Islet precursor cell (in vitro differentiated cells): ENCODE results near the gene CCL11.

Experiments
- DNase-seq: peaks from one replicate; pipeline ENCODE4 v3.0.0-alpha.2; 2018

The CCL11 gene

GRCh38 chr17:34285286-34285792, at the start of gene CCL11:
CCL11 (plus strand) TSS chr17:34285742; CDS start chr17:34285809, 67 bp downstream.
- DNase-seq: no peak

GRCh38 chr17:34236281-34236892, 49.2 kb upstream of the CCL11 start:
- DNase-seq: peak; percentile 36

- DNase-seq: peak; percentile 50
Measured at GRCh38 chr17:34237458-34237857, 48.1 kb upstream of the CCL11 start.

- no peak for DNase-seq
Measured at GRCh38 chr17:34241062-34241461, 44.5 kb upstream of the CCL11 start.

- DNase-seq: no peak
Measured at GRCh38 chr17:34242587-34243363, 42.8 kb upstream of the CCL11 start.

- no peak for DNase-seq
Measured at GRCh38 chr17:34243364-34244320, 41.9 kb upstream of the CCL11 start.

GRCh38 chr17:34245351-34245905, 40.1 kb upstream of the CCL11 start:
- no peak for DNase-seq

- no peak for DNase-seq
Measured at GRCh38 chr17:34246446-34246845, 39.1 kb upstream of the CCL11 start.

GRCh38 chr17:34246881-34247280, 38.7 kb upstream of the CCL11 start:
- no peak for DNase-seq

- no peak for DNase-seq
Measured at GRCh38 chr17:34248511-34249024, 37.0 kb upstream of the CCL11 start.

- no peak for DNase-seq
Measured at GRCh38 chr17:34249061-34249460, 36.5 kb upstream of the CCL11 start.

- no peak for DNase-seq
Measured at GRCh38 chr17:34249478-34249877, 36.1 kb upstream of the CCL11 start.

GRCh38 chr17:34251186-34251585, 34.4 kb upstream of the CCL11 start:
- DNase-seq: no peak

- DNase-seq: no peak
Measured at GRCh38 chr17:34252095-34252443, 33.5 kb upstream of the CCL11 start.

- DNase-seq: peak; percentile 86
Measured at GRCh38 chr17:34252444-34253138, 33.0 kb upstream of the CCL11 start.

- DNase-seq: no peak
Measured at GRCh38 chr17:34253139-34253525, 32.4 kb upstream of the CCL11 start.

GRCh38 chr17:34254146-34254545, 31.4 kb upstream of the CCL11 start:
- peak; percentile 71 for DNase-seq

- DNase-seq: peak; percentile 94
Measured at GRCh38 chr17:34254651-34255380, 30.7 kb upstream of the CCL11 start, which contains the start of gene CCL2. CCL2 (plus strand) TSS chr17:34255285; CDS start chr17:34255350, 65 bp downstream.

GRCh38 chr17:34255381-34255732, 30.2 kb upstream of the CCL11 start:
- DNase-seq: no peak

GRCh38 chr17:34255841-34256240, 29.7 kb upstream of the CCL11 start:
- no peak for DNase-seq

GRCh38 chr17:34257299-34257985, 28.1 kb upstream of the CCL11 start:
- no peak for DNase-seq
